Measurements from ENCODE around the gene STX11. TPM values are rescaled to one million over a fixed set of nuclear protein-coding genes. Genes with fewer than 3 reads are reported as not detected.
A peak's percentile ranks its signal among the peaks of the same experiment; 100 is the strongest.

The STX11 gene
- total and polyA plus RNA-seq, 8 donors: 1.8 to 31.3 (median 2.5) TPM

- no peaks in the 10 kb centered on the region for H3K9me3 ChIP-seq
- no peak for ATAC-seq
- H3K4me1 ChIP-seq: peaks cover 0 to 81% of the 10 kb centered on the region in 2 donors
These were observed 11.7 kb downstream of the STX11 start for GRCh38 chr6:144161975-144162374.

DNA sequence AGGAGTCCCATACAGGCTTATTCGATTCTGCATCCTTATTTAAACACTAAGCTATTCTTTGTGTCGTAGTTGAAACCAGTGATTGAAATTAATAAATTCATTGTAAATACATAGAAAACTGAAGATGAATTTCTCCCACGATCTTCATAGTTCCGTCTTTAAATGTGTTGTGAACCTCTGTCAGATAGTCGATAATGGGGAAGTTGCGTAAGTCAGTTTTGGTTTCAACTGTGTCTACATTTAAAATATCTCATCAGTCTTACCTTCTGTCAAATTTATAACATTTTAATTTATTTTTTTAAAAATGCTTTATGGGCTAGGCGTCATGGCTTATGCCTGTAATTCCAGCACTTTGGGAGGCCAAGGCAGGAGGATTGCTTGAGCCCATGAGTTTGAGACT is 12.7 kb downstream of the STX11 start:
- intact Hi-C loops (cut with DNase I): no loop called here

More at GRCh38 chr6:144161975-144162374, 11.7 kb downstream of the STX11 start:
- Histone ChIP-seq H3K36me3 (peaks cover 0 to 16% of the 10 kb centered on the region in 2 donors), H3K4me3 (no peak overlapping the region), H3K27ac (peak overlapping the region in 1 of 2 donors; percentile 57), H3K27me3 (no peaks in the 10 kb centered on the region)
- TF ChIP-seq, protein P1, sequence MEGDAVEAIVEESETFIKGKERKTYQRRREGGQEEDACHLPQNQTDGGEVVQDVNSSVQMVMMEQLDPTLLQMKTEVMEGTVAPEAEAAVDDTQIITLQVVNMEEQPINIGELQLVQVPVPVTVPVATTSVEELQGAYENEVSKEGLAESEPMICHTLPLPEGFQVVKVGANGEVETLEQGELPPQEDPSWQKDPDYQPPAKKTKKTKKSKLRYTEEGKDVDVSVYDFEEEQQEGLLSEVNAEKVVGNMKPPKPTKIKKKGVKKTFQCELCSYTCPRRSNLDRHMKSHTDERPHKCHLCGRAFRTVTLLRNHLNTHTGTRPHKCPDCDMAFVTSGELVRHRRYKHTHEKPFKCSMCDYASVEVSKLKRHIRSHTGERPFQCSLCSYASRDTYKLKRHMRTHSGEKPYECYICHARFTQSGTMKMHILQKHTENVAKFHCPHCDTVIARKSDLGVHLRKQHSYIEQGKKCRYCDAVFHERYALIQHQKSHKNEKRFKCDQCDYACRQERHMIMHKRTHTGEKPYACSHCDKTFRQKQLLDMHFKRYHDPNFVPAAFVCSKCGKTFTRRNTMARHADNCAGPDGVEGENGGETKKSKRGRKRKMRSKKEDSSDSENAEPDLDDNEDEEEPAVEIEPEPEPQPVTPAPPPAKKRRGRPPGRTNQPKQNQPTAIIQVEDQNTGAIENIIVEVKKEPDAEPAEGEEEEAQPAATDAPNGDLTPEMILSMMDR (IDR thresholded peaks at IDR 0.05): no peak
- intact Hi-C loops (cut with DNase I): no loop called here
- DNase-seq: no peak

GRCh38 chr6:144165784-144166183 is 15.5 kb downstream of the STX11 start:
- intact Hi-C loops (cut with DNase I): no loop called here
- Histone ChIP-seq H3K4me1 (peaks cover 0 to 50% of the 10 kb centered on the region in 2 donors), H3K36me3 (peaks cover 0 to 29% of the 10 kb centered on the region in 2 donors), H3K27me3 (no peaks in the 10 kb centered on the region), H3K27ac (peak overlapping the region in 1 of 2 donors; percentile 4), H3K4me3 (no peak overlapping the region), H3K9me3 (no peaks in the 10 kb centered on the region)
- no peak for DNase-seq
- TF ChIP-seq, protein P1 (IDR thresholded peaks at IDR 0.05): no peak
- peak; percentile 64 for ATAC-seq

More for the DNA sequence above, 12.7 kb downstream of the STX11 start:
- peak overlapping the region in 1 of 2 donors; percentile 57 for H3K27ac ChIP-seq
- TF ChIP-seq, protein P1 (IDR thresholded peaks at IDR 0.05): no peak
- peaks cover 0 to 71% of the 10 kb centered on the region in 2 donors for H3K4me1 ChIP-seq
- DNase-seq (no peak), ATAC-seq (no peak)
- no peaks in the 10 kb centered on the region for H3K9me3 ChIP-seq
- H3K4me3 ChIP-seq: no peak overlapping the region
- no peaks in the 10 kb centered on the region for H3K27me3 ChIP-seq
- peaks cover 0 to 10% of the 10 kb centered on the region in 2 donors for H3K36me3 ChIP-seq

DNA sequence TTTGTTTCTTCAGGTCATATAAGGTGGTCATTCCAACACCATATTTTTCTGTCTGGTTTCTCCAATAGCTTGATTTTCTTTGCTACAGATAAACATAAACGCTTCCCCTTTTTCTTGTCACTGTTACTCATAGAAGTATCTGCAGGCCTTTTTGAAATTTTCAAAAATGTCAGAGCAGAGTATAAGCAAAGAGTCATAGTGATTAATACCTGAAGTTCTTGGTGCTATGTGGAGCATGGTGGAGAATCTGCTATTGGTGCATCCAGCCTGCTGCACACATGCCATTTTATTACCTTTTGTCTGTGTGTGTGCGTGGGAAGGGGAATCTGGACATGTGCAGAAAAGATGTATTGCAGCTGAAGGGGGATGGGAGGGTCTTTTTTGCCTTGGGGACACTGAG is 19.7 kb downstream of the STX11 start:
- no peak overlapping the region for H3K27ac ChIP-seq
- TF ChIP-seq, protein P1 (IDR thresholded peaks at IDR 0.05): no peak
- DNase-seq (no peak), ATAC-seq (no peak)
- intact Hi-C loops (cut with DNase I): no loop called here
- H3K4me3 ChIP-seq: no peak overlapping the region
- no peaks in the 10 kb centered on the region for H3K9me3 ChIP-seq
- peaks cover 0 to 47% of the 10 kb centered on the region in 2 donors for H3K36me3 ChIP-seq
- no peaks in the 10 kb centered on the region for H3K27me3 ChIP-seq
- peaks cover 0 to 35% of the 10 kb centered on the region in 2 donors for H3K4me1 ChIP-seq

DNA sequence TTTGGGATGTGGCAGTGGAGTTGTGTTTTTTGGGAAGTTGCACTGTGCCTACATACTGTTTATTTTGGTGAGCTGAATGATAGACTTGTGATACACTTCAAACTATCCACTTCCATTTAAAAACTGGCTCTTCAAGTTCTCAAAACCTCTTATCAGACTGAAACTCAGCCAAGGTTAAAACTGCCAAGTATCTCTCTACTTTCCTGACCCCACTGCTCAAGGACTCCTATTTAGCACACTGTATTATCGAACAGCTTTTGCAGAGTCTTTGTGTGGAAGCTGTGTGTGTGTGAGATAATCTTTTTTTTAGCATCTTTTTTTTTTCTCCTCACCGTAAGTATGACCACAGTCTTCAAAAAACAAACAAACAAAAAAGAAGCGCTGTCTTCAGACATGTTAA is 21.1 kb downstream of the STX11 start:
- Histone ChIP-seq H3K36me3 (peaks cover 0 to 52% of the 10 kb centered on the region in 2 donors), H3K4me1 (peaks cover 0 to 22% of the 10 kb centered on the region in 2 donors), H3K4me3 (no peak overlapping the region), H3K27ac (no peak overlapping the region), H3K9me3 (no peaks in the 10 kb centered on the region), H3K27me3 (no peaks in the 10 kb centered on the region)
- peak; percentile 72 for ATAC-seq
- TF ChIP-seq, protein P1 (IDR thresholded peaks at IDR 0.05): no peak
- no peak for DNase-seq
- intact Hi-C loops (cut with DNase I): no loop called here
